HG02885 (cell line): ENCODE data around the gene BIRC7.

Experiments used
- ATAC-seq: cut with Tn5 transposase; IDR thresholded peaks from one replicate; pipeline ENCODE4 v1.9.1; 2021; ENCODE audit warnings: mild to moderate bottlenecking; ENCODE audit not compliant: unreplicated experiment, poor library complexity

Gene BIRC7

DNA sequence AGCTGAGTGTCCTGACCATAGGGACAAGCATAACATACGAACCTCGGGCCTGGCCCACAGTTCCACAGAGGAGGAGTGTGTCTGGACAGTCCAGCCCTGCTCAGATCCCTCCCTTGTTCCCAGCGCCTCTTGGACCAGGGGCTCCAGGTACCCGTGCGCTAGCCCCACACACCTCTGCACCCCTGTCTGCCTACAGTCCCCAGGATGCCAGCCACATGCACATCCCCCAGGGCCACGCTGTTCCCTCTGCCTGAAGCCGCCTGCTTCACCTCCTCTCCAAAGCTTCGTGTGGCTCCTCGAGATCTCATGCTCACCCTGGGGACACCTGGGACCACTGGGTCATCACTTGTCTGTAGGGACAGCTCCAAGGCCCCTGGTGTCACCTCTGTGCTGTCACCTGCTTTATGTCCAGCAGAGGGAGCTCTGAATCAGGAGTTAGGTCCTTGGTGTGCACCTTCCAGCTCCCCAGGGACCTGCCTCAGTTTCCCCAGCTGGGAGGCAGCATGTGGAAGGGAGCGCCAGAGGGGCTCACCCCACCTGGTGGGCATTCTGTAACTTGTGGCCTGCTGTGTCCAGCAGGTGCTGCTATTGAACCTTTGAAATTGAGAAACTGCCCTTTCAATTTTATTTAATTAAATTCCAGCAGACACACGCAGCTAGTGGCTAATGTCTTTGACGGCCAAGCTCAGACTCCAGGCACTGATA is 12.4 kb upstream of the BIRC7 start:
- ATAC-seq: no peak

DNA sequence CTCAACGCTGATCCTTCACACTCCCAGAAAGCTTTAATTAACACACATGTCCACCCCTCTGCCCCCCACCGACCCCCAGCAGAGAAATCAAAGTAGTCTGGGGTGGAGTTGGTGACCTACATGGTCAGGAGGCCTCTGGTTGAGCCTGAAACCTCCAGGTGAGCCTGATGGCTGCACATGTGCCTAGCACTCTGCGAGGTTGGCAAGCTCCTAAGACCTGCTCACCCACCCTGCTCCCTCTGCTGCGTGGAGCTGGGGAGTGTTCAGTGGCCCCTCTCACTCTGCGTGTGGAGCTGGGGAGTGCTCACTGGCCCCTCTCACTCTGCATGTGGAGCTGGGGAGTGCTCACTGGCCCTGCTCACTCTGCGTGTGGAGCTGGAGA is 11.9 kb upstream of the BIRC7 start:
- ATAC-seq: no peak

DNA sequence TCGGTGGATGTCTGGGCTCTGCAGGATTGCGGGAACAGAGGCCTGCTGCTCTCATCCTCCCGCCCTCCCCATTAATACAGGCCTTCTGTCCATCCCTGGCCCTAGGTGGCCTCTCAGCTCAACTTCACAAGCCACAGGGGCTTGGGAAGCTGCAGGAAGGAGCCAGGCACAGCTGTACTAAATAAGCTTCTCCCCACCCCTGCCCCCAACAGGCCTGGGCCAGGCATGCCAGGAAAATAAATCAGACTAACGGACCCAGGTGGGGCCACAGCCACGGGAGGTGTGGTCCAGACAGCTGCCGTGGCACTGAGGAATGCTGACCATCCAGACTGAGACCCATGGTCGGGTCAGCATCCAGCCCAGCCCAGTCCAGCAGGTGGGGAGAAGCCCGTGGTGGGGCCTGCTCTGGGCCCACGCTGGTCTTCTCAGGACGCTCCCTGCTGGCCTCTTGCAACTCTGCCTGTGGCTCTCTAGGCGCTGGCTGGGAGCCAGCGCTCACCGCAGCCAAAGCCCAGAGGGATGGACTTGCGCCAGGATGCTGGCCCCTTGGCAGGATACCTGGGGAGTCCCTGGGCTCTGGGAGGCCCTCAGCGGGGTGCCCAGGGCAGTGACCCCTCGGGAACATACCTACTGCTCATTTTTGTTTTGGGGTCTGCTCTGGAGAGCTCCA is 11.2 kb upstream of the BIRC7 start:
- no peak for ATAC-seq

DNA sequence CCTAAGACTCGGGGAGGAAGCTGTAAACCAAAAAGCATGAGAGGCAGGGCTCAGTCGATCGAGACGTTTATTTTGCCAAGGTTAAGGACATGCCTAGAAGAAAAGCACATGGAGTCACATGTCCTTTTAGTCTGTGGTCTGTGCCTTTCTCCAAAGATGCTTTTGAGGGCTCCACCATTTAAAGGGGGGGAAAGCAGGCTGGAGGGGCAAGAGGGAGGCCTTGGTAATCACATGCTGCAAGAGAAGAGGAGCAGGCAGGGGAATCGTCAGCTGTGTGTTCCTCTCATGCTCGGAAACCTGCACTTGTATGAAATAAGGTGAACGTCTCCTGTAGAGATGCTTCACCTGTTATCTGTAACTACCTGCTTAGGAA is 10.6 kb upstream of the BIRC7 start:
- ATAC-seq: no peak

GRCh38 chr20:63226042-63226943 is 9.4 kb upstream of the BIRC7 start:
- no peak for ATAC-seq

- ATAC-seq: no peak
Observed at GRCh38 chr20:63227260-63227659, 8.4 kb upstream of the BIRC7 start.

GRCh38 chr20:63228806-63229205 is 6.9 kb upstream of the BIRC7 start:
- no peak for ATAC-seq

GRCh38 chr20:63230800-63231268 is 4.9 kb upstream of the BIRC7 start:
- no peak for ATAC-seq

GRCh38 chr20:63232235-63233060 is 3.3 kb upstream of the BIRC7 start:
- ATAC-seq: no peak

DNA sequence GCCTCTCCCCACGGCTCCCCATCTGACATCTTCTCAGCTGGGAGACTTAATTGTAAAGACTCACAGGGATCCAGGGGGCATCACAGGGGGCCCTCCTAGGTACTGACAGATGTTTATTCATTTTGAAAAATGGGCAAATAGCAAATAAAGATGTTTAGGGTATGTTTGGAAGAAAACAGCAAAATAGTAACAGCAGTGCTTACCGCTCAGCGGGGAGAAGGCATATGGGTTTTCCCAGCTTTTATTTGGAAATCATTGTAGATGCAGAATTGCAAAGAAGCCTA is 2.7 kb upstream of the BIRC7 start:
- no peak for ATAC-seq

DNA sequence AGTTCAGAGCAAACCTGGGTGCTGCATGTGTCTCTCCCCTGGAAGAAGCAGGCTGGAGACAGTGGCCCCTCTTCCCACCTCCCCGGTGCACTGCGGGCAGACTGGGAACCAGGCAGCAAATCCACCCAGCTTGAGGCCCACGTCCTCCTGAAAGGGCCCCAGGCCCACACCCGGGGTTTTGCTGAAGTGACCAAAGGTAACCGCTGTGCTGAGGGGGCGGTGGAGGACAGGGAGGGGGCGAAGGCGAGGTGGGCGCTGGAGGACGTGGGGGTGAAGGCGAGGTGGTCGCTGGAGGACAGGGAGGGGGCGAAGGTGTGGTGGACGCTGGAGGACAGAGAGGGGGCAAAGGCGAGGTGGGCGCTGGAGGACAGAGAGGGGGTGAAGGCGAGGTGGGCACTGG is 1.8 kb upstream of the BIRC7 start:
- ATAC-seq: no peak

DNA sequence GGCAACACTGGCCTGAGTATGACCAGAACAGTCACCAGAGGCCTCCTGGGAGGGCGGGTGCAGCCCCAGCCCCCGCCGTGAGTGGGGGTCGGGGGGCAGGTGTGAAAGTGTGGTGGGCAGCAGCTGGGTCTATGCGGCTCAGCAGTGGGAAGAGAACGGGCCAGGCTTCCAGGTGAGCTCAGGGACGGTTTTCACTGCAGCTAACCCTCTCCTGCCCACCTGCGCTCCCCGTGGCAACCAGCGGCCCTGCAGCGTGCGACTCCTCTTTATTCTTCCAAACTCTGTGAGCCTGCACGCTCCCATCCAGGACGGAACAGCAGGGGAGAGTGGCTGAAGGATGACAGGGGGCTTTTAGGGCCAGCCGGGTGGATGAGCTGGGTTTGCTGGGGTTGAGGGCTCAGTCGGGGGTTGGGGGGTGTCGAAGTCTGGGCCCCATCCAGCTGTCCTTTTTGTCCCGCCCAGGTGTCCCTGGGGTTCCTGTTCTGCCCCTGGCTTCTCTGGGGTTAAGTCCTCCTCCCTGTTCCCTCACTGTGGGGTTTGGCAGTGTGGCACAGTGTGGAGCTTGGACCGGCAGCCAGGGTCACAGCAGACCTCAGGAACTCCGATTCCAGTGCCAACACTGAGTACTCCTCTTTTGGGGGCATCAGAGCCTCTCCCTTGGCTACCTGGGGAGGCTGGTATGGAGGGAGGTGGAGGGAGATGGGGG is 859 bp upstream of the BIRC7 start:
- no peak for ATAC-seq

- ATAC-seq: no peak
Observed at GRCh38 chr20:63236116-63236837, 572 bp downstream of the BIRC7 start.

DNA sequence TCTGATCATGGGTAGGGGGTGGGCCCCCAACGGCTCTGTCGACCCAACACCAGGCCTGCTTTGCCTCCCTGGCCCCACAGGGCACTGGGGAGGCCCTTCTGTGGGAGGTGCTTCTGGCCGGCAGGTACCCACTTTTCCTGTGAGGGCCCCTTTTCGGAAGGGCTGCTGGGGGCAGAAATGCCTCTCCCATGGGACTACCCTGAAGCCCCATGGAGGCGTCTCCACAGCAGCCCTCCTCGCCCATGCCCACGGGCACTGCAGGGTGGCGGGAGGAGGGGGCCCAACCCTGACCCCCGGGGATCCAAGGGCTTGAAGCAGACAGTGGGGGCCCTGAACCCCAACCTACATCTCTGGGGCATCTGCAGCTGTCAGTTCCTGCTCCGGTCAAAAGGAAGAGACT is 2.3 kb downstream of the BIRC7 start:
- ATAC-seq: no peak

DNA sequence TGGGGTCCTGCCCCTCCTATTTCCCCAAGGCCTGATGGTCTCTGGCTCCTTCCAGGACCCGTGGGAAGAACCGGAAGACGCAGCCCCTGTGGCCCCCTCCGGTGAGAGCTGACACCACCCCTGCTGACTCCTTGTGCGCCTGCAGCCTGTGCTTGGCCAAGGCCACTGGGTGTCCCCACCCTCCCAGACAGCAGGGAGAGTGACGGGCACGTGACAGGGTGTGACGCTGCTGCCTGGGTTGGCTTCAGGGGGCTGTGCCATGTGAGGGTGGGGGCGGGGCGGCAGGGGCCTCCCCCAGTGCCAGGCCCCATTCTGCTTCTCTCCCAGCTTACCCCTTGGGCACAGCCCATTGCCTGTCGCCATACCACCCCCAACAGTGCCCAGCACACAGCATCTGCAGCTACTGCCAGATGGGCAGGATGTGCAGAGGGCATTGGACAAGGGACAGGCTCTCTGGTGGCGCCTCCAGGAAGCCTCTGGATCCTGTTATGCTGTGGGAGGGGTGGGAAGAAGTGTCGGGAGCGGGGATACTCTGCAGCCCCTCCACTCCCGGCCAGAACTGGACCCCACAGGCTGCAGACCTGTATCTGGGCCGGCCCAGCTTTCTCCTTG is 2.9 kb downstream of the BIRC7 start:
- ATAC-seq: no peak

- no peak for ATAC-seq
Observed at GRCh38 chr20:63239431-63239830, 3.7 kb downstream of the BIRC7 start.

- no peak for ATAC-seq
Observed at GRCh38 chr20:63240004-63240403, 4.3 kb downstream of the BIRC7 start.

DNA sequence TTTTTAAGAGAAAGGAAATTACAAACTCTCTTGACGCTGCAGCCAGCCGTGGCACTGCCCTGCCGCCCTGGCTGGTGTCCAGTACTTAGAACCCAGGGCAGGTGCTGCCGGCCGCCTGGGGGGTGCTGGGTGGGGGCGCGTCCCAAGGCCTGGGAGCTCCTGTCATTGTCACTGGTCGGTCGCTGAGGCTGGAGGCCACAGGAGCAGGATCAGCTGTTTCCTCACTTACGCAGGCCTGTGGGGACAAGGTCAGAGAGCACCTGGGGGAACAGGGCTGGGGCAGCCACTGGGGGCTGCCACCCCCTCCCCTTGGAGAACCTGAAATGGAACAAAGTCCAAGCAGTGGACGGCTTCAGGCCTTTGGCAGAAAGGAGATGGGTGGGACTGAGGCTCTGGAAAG is 5.6 kb downstream of the BIRC7 start:
- ATAC-seq: no peak

GRCh38 chr20:63242736-63243135 is 7.0 kb downstream of the BIRC7 start:
- ATAC-seq: no peak
